Panc1 (cell line): Measurements from ENCODE around the gene OTOP3. TPM values are rescaled to one million over a fixed set of nuclear protein-coding genes. Genes with fewer than 3 reads are reported as not detected.

Experiments
- ATAC-seq: fragments of 200-7000 bp; cut with Tn5 transposase; 2 replicates; pipeline ENCODE4 v1.9.1; 2020; ENCODE audit warnings: mild to moderate bottlenecking, moderate library complexity
- BruUV-seq: library from RNA; stranded (reverse); fragments of 400-500 nt; replicated peaks from 2 replicates; lab custom pipeline; 2021; lab: Mats Ljungman, UMichigan
- CTCF ChIA-PET: fragments of 300-600 bp; sonication (Branson Sonifier 250); formaldehyde crosslinking; loops from one replicate; lab custom pipeline; 2022; ENCODE audit warnings: antibody characterized with exemption; lab: Charles Lee
- POLR2A ChIA-PET: fragments of 300-600 bp; sonication (Branson Sonifier 250); formaldehyde crosslinking; loops from one replicate; lab custom pipeline; 2022; ENCODE audit warnings: antibody characterized with exemption; lab: Charles Lee
- DNase-seq: peaks from one replicate; pipeline ENCODE4 v3.0.0-alpha.2; 2010; ENCODE audit warnings: low read depth, low spot score
- H3K27ac ChIP-seq: 2 replicates; pipeline ENCODE4 v1.5.1; 2011; ENCODE audit warnings: mild to moderate bottlenecking, low read length, inconsistent platforms
- H3K27me3 ChIP-seq: fragments of 200-500 bp; sonication (Bioruptor generic); 2 replicates; pipeline ENCODE4 v1.6.0; 2014; ENCODE audit warnings: low read length, inconsistent platforms; ENCODE audit not compliant: control insufficient read depth, insufficient read depth
- H3K36me3 ChIP-seq: fragments of 200-500 bp; sonication (Bioruptor generic); 2 replicates; pipeline ENCODE4 v1.5.1; 2014; ENCODE audit warnings: inconsistent platforms, mild to moderate bottlenecking, low read length, moderate library complexity; ENCODE audit not compliant: control insufficient read depth, insufficient read depth
- H3K4me1 ChIP-seq: 2 replicates; pipeline ENCODE4 v1.5.1; 2011; ENCODE audit warnings: inconsistent platforms, mild to moderate bottlenecking, low read length, moderate library complexity; ENCODE audit not compliant: control insufficient read depth, insufficient read depth
- H3K4me3 ChIP-seq, 2 experiments: 2 replicates each; pipeline ENCODE4 v1.5.1; 2011 to 2012; ENCODE audit warnings: low read depth in 2 of 2, low read length in 2 of 2, mild to moderate bottlenecking in 2 of 2, inconsistent platforms in 1 of 2, moderate library complexity in 1 of 2
- H3K9me3 ChIP-seq: fragments of 200-500 bp; sonication (Bioruptor generic); 2 replicates; pipeline ENCODE4 v1.5.1; 2014; ENCODE audit warnings: low read depth, mild to moderate bottlenecking, inconsistent platforms, low read length, moderate library complexity; ENCODE audit not compliant: control insufficient read depth, insufficient read depth
- CTCF ChIP-seq: fragments of 450-650 bp; IDR thresholded peaks from 2 replicates; pipeline ENCODE4 v1.5.1; 2017; ENCODE audit warnings: mild to moderate bottlenecking
- POLR2AphosphoS5 ChIP-seq: IDR thresholded peaks from 2 replicates; pipeline ENCODE4 v1.6.1; 2012; ENCODE audit warnings: mild to moderate bottlenecking, low read depth, low read length, moderate library complexity
- REST ChIP-seq, 2 experiments: IDR thresholded peaks; 2 replicates each; pipeline ENCODE4 v1.6.1; 2011 to 2012; ENCODE audit warnings: low read depth in 2 of 2, control low read depth in 1 of 2, low read length in 1 of 2, mild to moderate bottlenecking in 1 of 2, moderate library complexity in 1 of 2; ENCODE audit not compliant: insufficient read depth in 1 of 2
- SIN3A ChIP-seq: IDR thresholded peaks from 2 replicates; pipeline ENCODE4 v1.6.1; 2012; ENCODE audit warnings: low read depth, mild to moderate bottlenecking, low read length, moderate library complexity, borderline replicate concordance; ENCODE audit not compliant: insufficient read depth
- TCF7L2 ChIP-seq: IDR thresholded peaks from 2 replicates; pipeline ENCODE4 v1.6.1; 2011; ENCODE audit warnings: mild to moderate bottlenecking, low read depth, low read length, inconsistent platforms
- in situ Hi-C: cut with HindIII; loops from 2 replicates; pipeline ENCODE4 v1.10.0; 2016; ENCODE audit warnings: low sequenced_read_pairs, low pct_unique_long_range_greater_than_20kb
- intact Hi-C: fragments of 100-400 bp; cut with micrococcal nuclease; formaldehyde crosslinking; loops from one replicate; pipeline ENCODE4 v1.10.0; 2022; ENCODE audit not compliant: unreplicated experiment
- total RNA-seq: library from RNA; stranded (reverse); gene quantifications from one replicate; pipeline ENCODE4 v1.2.1, GENCODE V29; 2021; ENCODE audit not compliant: unreplicated experiment

Gene OTOP3
- total RNA-seq, 1 experiment from 2014 or later: not detected

GRCh38 chr17:74954115-74954514, 18.4 kb downstream of the OTOP3 start:
- in situ Hi-C loops: no loop called here
- Histone ChIP-seq H3K27ac (no peak overlapping the region), H3K36me3 (no peaks in the 10 kb centered on the region), H3K27me3 (no peaks in the 10 kb centered on the region), H3K9me3 (no peaks in the 10 kb centered on the region), H3K4me1 (no peaks in the 10 kb centered on the region), H3K4me3 (no peak overlapping the region)
- POLR2A ChIA-PET: no interaction called here
- CTCF ChIA-PET: interaction anchor here (0.6 kb wide), 1 partner anchor 111 kb away, joined by 6 read pairs; no protein-coding TSS in a partner anchor
- BruUV-seq: no TSS peak
- ATAC-seq (no peak), DNase-seq (no peak)
- intact Hi-C loops: no loop called here
- TF ChIP-seq POLR2AphosphoS5 (no peak), SIN3A (no peak), TCF7L2 (no peak), REST (IDR thresholded peaks at IDR 0.05; ENCODE audit: insufficient read depth in 1 of 2, low read depth in 2 of 2, low read length in 1 of 2) (no peak), CTCF (no peak)

- Histone ChIP-seq H3K4me3 (no peak overlapping the region), H3K4me1 (no peaks in the 10 kb centered on the region), H3K9me3 (no peaks in the 10 kb centered on the region), H3K27me3 (no peaks in the 10 kb centered on the region), H3K36me3 (no peaks in the 10 kb centered on the region), H3K27ac (no peak overlapping the region)
- intact Hi-C loops: no loop called here
- ChIA-PET CTCF (interaction anchor here (2.6 to 4.9 kb wide), 2 partner anchors 30 to 35 kb away, joined by 15 to 30 read pairs; partner anchors contain the start of gene OTOP2), POLR2A (no interaction called here)
- in situ Hi-C loops: no loop called here
- no peak for TF ChIP-seq REST (IDR thresholded peaks at IDR 0.05; ENCODE audit: insufficient read depth in 1 of 2, low read depth in 2 of 2, low read length in 1 of 2)
- no peak for TF ChIP-seq POLR2AphosphoS5
- no peak for TF ChIP-seq CTCF
- TF ChIP-seq TCF7L2: no peak
- TF ChIP-seq SIN3A: no peak
- ATAC-seq (no peak), DNase-seq (no peak)
- BruUV-seq: no TSS peak
These were observed 19.1 kb downstream of the OTOP3 start for GRCh38 chr17:74954665-74955421.
